ENCODE measurements around the gene IFNK. TPM values are rescaled to one million over a fixed set of nuclear protein-coding genes. Genes with fewer than 3 reads are reported as not detected.

IFNK gene
- total and polyA plus RNA-seq, 2 experiments from 2014 or later: not detected

- no peak overlapping the region for H3K4me2 ChIP-seq
- H4K20me1 ChIP-seq (ENCODE audit: insufficient read depth, poor library complexity, severe bottlenecking): no peaks in the 10 kb centered on the region
- no peak for DNase-seq (ENCODE audit: low spot score)
- H3K9me2 ChIP-seq (replicated peaks; ENCODE audit: insufficient read depth): no peaks in the 10 kb centered on the region
- H3K27ac ChIP-seq: no peak overlapping the region
- no peaks in the 10 kb centered on the region for H3K9me3 ChIP-seq (ENCODE audit: low read depth)
- TF ChIP-seq CTCF (IDR thresholded peaks at IDR 0.05; ENCODE audit: poor library complexity): no peak
- TF ChIP-seq EZH2 (IDR thresholded peaks at IDR 0.05; ENCODE audit: borderline replicate concordance): no peak
- no peaks in the 10 kb centered on the region for H3K36me3 ChIP-seq (replicated peaks; ENCODE audit: insufficient read depth, low read depth)
- H3K79me2 ChIP-seq: peaks cover 65% of the 10 kb centered on the region
- H3K27me3 ChIP-seq: no peaks in the 10 kb centered on the region
- no peaks in the 10 kb centered on the region for H3K4me1 ChIP-seq (ENCODE audit: insufficient read depth)
- no peak overlapping the region for H2AFZ ChIP-seq
- WGBS (ENCODE audit: low lambda C conversion rate, missing lambda C conversion rate): 79% methylated on average over 2 of the region's 2 CpGs
- H3K4me3 ChIP-seq: no peak overlapping the region
Measured at GRCh38 chr9:27510780-27511179, 13.3 kb upstream of the IFNK start.

- no peak for DNase-seq (ENCODE audit: low spot score)
- H3K79me2 ChIP-seq: peaks cover 74% of the 10 kb centered on the region
- H3K9me3 ChIP-seq (ENCODE audit: low read depth): no peaks in the 10 kb centered on the region
- no peak overlapping the region for H3K4me3 ChIP-seq
- no peak overlapping the region for H3K27ac ChIP-seq
- H3K4me2 ChIP-seq: no peak overlapping the region
- 96% methylated on average over 2 of the region's 2 CpGs for WGBS (ENCODE audit: low lambda C conversion rate, missing lambda C conversion rate)
- H4K20me1 ChIP-seq (ENCODE audit: insufficient read depth, poor library complexity, severe bottlenecking): no peaks in the 10 kb centered on the region
- H3K36me3 ChIP-seq (replicated peaks; ENCODE audit: insufficient read depth, low read depth): no peaks in the 10 kb centered on the region
- TF ChIP-seq CTCF (IDR thresholded peaks at IDR 0.05; ENCODE audit: poor library complexity) (no peak), EZH2phosphoT487 (IDR thresholded peaks at IDR 0.05; ENCODE audit: low read depth, severe bottlenecking, unreplicated experiment) (no peak), EZH2 (IDR thresholded peaks at IDR 0.05; ENCODE audit: borderline replicate concordance) (no peak)
- H3K9me2 ChIP-seq (replicated peaks; ENCODE audit: insufficient read depth): no peaks in the 10 kb centered on the region
- no peak overlapping the region for H2AFZ ChIP-seq
- no peaks in the 10 kb centered on the region for H3K27me3 ChIP-seq
- H3K4me1 ChIP-seq (ENCODE audit: insufficient read depth): no peaks in the 10 kb centered on the region
Measured at GRCh38 chr9:27511771-27512170, 12.3 kb upstream of the IFNK start.

- no peak overlapping the region for H3K4me3 ChIP-seq
- no peak overlapping the region for H2AFZ ChIP-seq
- H3K9me3 ChIP-seq (ENCODE audit: low read depth): no peaks in the 10 kb centered on the region
- peaks cover 89% of the 10 kb centered on the region for H3K79me2 ChIP-seq
- no peaks in the 10 kb centered on the region for H3K4me1 ChIP-seq (ENCODE audit: insufficient read depth)
- H4K20me1 ChIP-seq (ENCODE audit: insufficient read depth, poor library complexity, severe bottlenecking): no peaks in the 10 kb centered on the region
- no peaks in the 10 kb centered on the region for H3K27me3 ChIP-seq
- no peaks in the 10 kb centered on the region for H3K9me2 ChIP-seq (replicated peaks; ENCODE audit: insufficient read depth)
- no peak overlapping the region for H3K27ac ChIP-seq
- WGBS (ENCODE audit: low lambda C conversion rate, missing lambda C conversion rate): 90% methylated on average over 2 of the region's 2 CpGs
- no peak for DNase-seq (ENCODE audit: low spot score)
- no peak overlapping the region for H3K4me2 ChIP-seq
- no peak for TF ChIP-seq CTCF (IDR thresholded peaks at IDR 0.05; ENCODE audit: poor library complexity)
- no peak for TF ChIP-seq EZH2phosphoT487 (IDR thresholded peaks at IDR 0.05; ENCODE audit: low read depth, severe bottlenecking, unreplicated experiment)
- no peak for TF ChIP-seq EZH2 (IDR thresholded peaks at IDR 0.05; ENCODE audit: borderline replicate concordance)
- H3K36me3 ChIP-seq (replicated peaks; ENCODE audit: insufficient read depth, low read depth): no peaks in the 10 kb centered on the region
Measured at GRCh38 chr9:27514551-27514950, 9.5 kb upstream of the IFNK start.

- Histone ChIP-seq H3K9me2 (replicated peaks; ENCODE audit: insufficient read depth) (no peaks in the 10 kb centered on the region), H3K27ac (no peak overlapping the region), H3K36me3 (replicated peaks; ENCODE audit: insufficient read depth, low read depth) (no peaks in the 10 kb centered on the region), H3K4me1 (ENCODE audit: insufficient read depth) (no peaks in the 10 kb centered on the region), H2AFZ (no peak overlapping the region), H3K4me3 (no peak overlapping the region), H3K9me3 (ENCODE audit: low read depth) (no peaks in the 10 kb centered on the region), H3K79me2 (peaks cover 98% of the 10 kb centered on the region), H3K27me3 (no peaks in the 10 kb centered on the region), H4K20me1 (ENCODE audit: insufficient read depth, poor library complexity, severe bottlenecking) (no peaks in the 10 kb centered on the region), H3K4me2 (no peak overlapping the region)
- WGBS (ENCODE audit: low lambda C conversion rate, missing lambda C conversion rate): 98% methylated on average over 2 of the region's 2 CpGs
- TF ChIP-seq CTCF (IDR thresholded peaks at IDR 0.05; ENCODE audit: poor library complexity): no peak
- TF ChIP-seq EZH2 (IDR thresholded peaks at IDR 0.05; ENCODE audit: borderline replicate concordance): no peak
- no peak for TF ChIP-seq EZH2phosphoT487 (IDR thresholded peaks at IDR 0.05; ENCODE audit: low read depth, severe bottlenecking, unreplicated experiment)
- no peak for DNase-seq (ENCODE audit: low spot score)
Measured at GRCh38 chr9:27518006-27518405, 6.1 kb upstream of the IFNK start.

All from hepatocyte (in vitro differentiated cells).